MG63 (cell line): ENCODE measurements around the gene PNMA8A. TPM values are rescaled to one million over a fixed set of nuclear protein-coding genes. Genes with fewer than 3 reads are reported as not detected.

Experiments
- DNase-seq: peaks from one replicate; pipeline ENCODE4 v3.0.0-alpha.2; 2020
- H3K27me3 ChIP-seq: fragments of 250-450 bp; sonication (Bioruptor Pico); 2 replicates; pipeline ENCODE4 v1.5.1; 2020; ENCODE audit warnings: mild to moderate bottlenecking, moderate library complexity
- H3K36me3 ChIP-seq: fragments of 250-450 bp; sonication (Bioruptor Pico); 2 replicates; pipeline ENCODE4 v1.5.1; 2020; ENCODE audit warnings: mild to moderate bottlenecking, moderate library complexity
- H3K4me3 ChIP-seq: fragments of 250-450 bp; sonication (Bioruptor Pico); 2 replicates; pipeline ENCODE4 v1.5.1; 2020; ENCODE audit warnings: mild to moderate bottlenecking, moderate library complexity
- H3K9me3 ChIP-seq: fragments of 250-450 bp; sonication (Bioruptor Pico); 2 replicates; pipeline ENCODE4 v1.5.1; 2020; ENCODE audit warnings: mild to moderate bottlenecking, moderate library complexity
- total RNA-seq: library from RNA; depleted of rRNA; stranded (reverse); fragments of >200 nt; shearing (Covaris generic); gene quantifications from 2 replicates; pipeline ENCODE4 v1.2.3, GENCODE V29; 2014; ENCODE audit warnings: low replicate concordance

Gene PNMA8A
- total RNA-seq, 1 experiment from 2014 or later = 0.46 TPM

GRCh38 chr19:46494941-46495785 lies 23.8 kb upstream of the PNMA8A start:
- Histone ChIP-seq H3K36me3 (no peaks in the 10 kb centered on the region), H3K4me3 (no peak overlapping the region), H3K9me3 (no peaks in the 10 kb centered on the region), H3K27me3 (peaks cover 2% of the 10 kb centered on the region; the same call in 1 of the 2 replicates)
- DNase-seq = no peak

DNA sequence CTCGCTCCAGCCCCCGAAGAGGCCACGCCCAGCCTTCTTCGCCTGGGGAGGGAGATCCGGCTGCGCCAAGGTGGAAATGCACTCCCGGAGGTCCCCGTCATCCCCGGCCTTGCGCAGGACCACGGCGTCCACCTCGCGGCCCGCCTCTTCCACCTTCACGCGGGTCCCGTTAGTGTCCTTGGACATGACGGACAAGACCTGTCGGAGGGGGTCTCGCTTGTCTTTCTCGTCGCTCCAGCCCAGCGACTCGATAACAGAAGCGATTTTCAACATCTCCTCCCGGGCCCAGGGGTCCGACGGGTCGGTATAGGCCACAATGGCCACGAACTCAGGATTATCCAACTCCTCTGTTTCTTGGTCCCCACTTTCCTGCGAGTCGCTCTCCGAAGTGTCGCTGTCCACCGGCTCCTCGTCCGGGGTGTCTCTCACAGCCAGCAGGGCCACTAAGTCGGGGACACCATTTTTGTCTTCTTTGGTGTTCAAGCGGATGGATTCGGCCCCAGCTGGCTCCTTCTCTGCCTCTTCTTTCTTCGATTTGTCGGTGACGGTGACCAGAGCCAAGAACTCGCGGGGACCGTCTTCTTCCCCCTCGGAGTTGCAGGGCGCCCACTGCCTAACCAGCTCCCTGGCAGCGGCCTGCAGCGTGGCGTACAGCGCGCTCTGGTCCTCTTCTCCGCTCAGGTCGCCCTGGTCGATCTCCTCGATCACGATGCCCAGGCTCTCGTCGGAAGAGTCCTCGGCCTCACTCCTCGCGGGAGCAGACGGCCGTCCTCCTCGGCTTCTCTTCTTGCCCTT lies 23.0 kb upstream of the PNMA8A start:
- H3K27me3 ChIP-seq = no peaks in the 10 kb centered on the region
- no peak for DNase-seq

GRCh38 chr19:46493236-46494145 lies 22.1 kb upstream of the PNMA8A start:
- no peak for DNase-seq

More for the DNA sequence above, 23.0 kb upstream of the PNMA8A start:
- Histone ChIP-seq H3K36me3 (no peaks in the 10 kb centered on the region), H3K9me3 (no peaks in the 10 kb centered on the region), H3K4me3 (no peak overlapping the region)

GRCh38 chr19:46492841-46493235 lies 21.5 kb upstream of the PNMA8A start:
- Histone ChIP-seq H3K4me3 (no peak overlapping the region), H3K27me3 (0 out of 2 replicates have a peak, but pooled peaks cover 2% of the 10 kb centered on the region), H3K9me3 (no peaks in the 10 kb centered on the region), H3K36me3 (no peaks in the 10 kb centered on the region)
- DNase-seq = no peak

More at GRCh38 chr19:46493236-46494145, 22.1 kb upstream of the PNMA8A start:
- Histone ChIP-seq H3K9me3 (no peaks in the 10 kb centered on the region), H3K4me3 (no peak overlapping the region), H3K36me3 (no peaks in the 10 kb centered on the region), H3K27me3 (no peaks in the 10 kb centered on the region)

GRCh38 chr19:46491975-46492682 lies 20.8 kb upstream of the PNMA8A start:
- Histone ChIP-seq H3K36me3 (no peaks in the 10 kb centered on the region), H3K9me3 (no peaks in the 10 kb centered on the region), H3K27me3 (0 out of 2 replicates have a peak, but pooled peaks cover 2% of the 10 kb centered on the region), H3K4me3 (no peak overlapping the region)
- DNase-seq = no peak

DNA sequence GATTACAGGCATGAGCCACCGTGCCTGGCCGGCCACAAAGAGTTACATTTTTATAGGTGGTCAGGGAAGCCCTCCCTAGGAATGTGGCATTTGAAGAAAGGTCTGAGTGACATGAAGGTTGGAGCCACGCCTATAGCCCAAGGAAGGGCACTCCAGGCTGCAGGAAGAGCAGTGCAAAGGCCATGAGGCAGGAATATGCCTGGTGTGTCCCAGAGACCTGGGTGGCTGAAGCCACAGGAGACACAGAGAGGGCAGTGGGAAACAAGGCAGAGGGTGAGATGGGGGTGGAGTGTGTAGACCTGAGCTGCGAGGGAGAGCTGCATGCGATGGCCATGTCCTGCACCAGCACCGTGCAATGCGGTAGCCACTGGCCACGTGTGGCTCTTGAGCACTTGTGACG lies 19.4 kb upstream of the PNMA8A start:
- no peak for DNase-seq
- no peaks in the 10 kb centered on the region for H3K9me3 ChIP-seq
- no peaks in the 10 kb centered on the region for H3K36me3 ChIP-seq
- 0 out of 2 replicates have a peak, but pooled peaks cover 2% of the 10 kb centered on the region for H3K27me3 ChIP-seq
- H3K4me3 ChIP-seq = no peak overlapping the region

DNA sequence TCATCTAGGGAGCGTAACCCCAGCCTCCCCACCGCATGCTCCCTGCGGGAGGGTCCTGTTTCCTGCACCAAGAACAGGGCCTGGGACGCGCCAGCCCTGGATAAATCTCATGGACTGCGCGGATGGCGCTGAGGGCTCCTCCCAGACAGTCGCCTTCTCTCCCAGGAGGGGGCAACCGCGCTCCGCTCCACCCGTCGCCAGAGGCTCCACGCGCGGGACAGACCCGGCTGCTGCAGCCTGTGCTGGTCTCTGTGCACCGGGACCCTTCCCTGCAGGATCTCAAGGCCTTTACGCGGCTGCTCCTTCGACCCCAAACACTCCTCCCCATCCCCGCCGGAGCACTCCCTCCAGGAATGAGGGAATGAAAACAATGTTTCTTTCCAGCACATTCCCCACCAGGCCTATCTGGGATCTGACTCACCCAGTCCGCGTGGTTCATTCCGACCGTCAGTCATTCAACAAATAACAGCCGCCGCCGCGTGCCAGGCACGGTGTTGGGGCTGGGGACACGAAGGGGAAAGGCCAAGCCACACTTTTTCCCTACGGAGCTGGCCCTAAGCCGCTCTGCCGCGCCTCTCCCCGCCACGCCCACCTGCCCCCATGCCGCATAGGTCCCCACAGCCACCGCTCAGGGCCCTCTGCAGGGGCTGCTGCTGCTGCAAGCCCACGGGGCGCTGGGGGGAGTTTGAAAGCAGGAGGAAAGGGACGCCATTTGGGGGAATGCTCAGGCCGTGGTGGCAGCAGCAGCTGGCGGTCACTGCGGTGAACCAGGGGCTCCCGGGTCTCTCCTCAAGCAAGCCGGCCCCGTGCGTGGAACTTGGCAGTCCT lies 18.3 kb upstream of the PNMA8A start:
- Histone ChIP-seq H3K27me3 (0 out of 2 replicates have a peak, but pooled peaks cover 2% of the 10 kb centered on the region), H3K4me3 (no peak overlapping the region), H3K9me3 (no peaks in the 10 kb centered on the region), H3K36me3 (no peaks in the 10 kb centered on the region)
- DNase-seq = no peak

DNA sequence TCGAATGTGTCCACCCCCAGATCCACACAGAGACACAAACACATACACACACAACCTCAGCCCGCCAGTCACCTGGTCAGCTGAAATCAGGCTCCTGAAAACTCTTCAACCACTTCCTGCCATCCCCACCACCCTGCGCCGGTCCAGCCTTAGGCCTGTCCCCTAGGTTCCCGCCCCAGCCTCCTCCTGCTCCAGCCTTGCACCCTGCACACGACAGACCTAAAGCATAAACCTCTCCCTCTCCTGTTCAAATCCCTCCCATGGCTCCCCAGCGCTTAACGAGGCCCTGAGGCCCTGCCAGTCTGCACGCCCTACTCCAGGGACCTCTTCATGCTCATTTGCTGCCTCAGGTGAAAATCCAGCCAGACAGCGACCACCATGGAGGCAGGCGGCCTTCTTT lies 17.2 kb upstream of the PNMA8A start:
- no peak for DNase-seq
- H3K27me3 ChIP-seq = 0 out of 2 replicates have a peak, but pooled peaks cover 2% of the 10 kb centered on the region

GRCh38 chr19:46487802-46488445 lies 16.6 kb upstream of the PNMA8A start:
- no peaks in the 10 kb centered on the region for H3K36me3 ChIP-seq
- 0 out of 2 replicates have a peak, but pooled peaks cover 2% of the 10 kb centered on the region for H3K27me3 ChIP-seq
- DNase-seq = peak; percentile 58
- no peak overlapping the region for H3K4me3 ChIP-seq
- no peaks in the 10 kb centered on the region for H3K9me3 ChIP-seq

More for the DNA sequence above, 17.2 kb upstream of the PNMA8A start:
- Histone ChIP-seq H3K9me3 (no peaks in the 10 kb centered on the region), H3K4me3 (no peak overlapping the region), H3K36me3 (no peaks in the 10 kb centered on the region)

GRCh38 chr19:46487178-46487801 lies 15.9 kb upstream of the PNMA8A start:
- Histone ChIP-seq H3K4me3 (no peak overlapping the region), H3K36me3 (no peaks in the 10 kb centered on the region), H3K27me3 (0 out of 2 replicates have a peak, but pooled peaks cover 2% of the 10 kb centered on the region), H3K9me3 (no peaks in the 10 kb centered on the region)
- DNase-seq = no peak

DNA sequence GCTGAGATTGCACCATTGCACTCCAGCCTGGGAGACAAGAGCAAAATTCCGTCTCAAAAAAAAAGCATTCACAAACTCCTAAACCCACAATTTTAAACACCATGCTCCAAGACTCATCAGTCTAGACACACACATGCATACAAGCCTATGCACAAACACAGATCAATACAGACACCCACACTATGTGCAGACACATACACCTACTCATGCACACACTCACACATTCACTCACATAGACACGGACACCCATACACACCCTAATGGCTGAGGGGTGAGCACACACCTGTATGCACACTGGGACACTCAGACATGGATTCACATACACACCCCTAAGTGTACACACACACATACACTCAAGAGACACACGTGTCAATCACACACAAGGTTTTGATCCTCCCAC lies 15.0 kb upstream of the PNMA8A start:
- no peaks in the 10 kb centered on the region for H3K36me3 ChIP-seq
- H3K9me3 ChIP-seq = no peaks in the 10 kb centered on the region
- H3K4me3 ChIP-seq = no peak overlapping the region
- DNase-seq = no peak
- H3K27me3 ChIP-seq = 0 out of 2 replicates have a peak, but pooled peaks cover 2% of the 10 kb centered on the region

GRCh38 chr19:46484656-46485055 lies 13.3 kb upstream of the PNMA8A start:
- Histone ChIP-seq H3K9me3 (no peaks in the 10 kb centered on the region), H3K36me3 (no peaks in the 10 kb centered on the region), H3K4me3 (no peak overlapping the region), H3K27me3 (0 out of 2 replicates have a peak, but pooled peaks cover 2% of the 10 kb centered on the region)
- no peak for DNase-seq

- DNase-seq = no peak
- no peaks in the 10 kb centered on the region for H3K27me3 ChIP-seq
- no peaks in the 10 kb centered on the region for H3K9me3 ChIP-seq
- H3K36me3 ChIP-seq = no peaks in the 10 kb centered on the region
- H3K4me3 ChIP-seq = no peak overlapping the region
Observed at GRCh38 chr19:46482631-46483030, 11.3 kb upstream of the PNMA8A start.

DNA sequence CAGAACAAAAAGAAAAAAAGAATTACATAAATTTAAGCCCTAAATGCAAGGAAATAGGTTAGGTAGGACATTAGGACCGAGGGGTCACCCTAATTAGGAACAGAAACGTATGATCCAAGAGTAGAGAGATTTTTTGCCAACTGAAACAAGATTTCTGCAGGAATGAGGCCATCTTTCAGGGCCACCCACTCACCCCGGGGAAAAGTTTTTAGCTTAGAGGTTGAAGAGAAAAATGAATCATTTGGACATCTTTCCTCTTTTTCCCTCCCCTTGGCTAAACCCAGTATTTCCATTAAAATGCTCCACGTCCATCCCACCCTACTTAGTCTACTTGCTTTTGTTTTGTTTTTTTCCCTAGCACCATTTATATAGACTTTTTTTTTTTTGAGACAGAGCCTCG lies 10.6 kb upstream of the PNMA8A start:
- H3K9me3 ChIP-seq = no peaks in the 10 kb centered on the region
- no peak overlapping the region for H3K4me3 ChIP-seq
- no peaks in the 10 kb centered on the region for H3K27me3 ChIP-seq
- H3K36me3 ChIP-seq = no peaks in the 10 kb centered on the region
- DNase-seq = peak; percentile 55
